ENCODE data around the gene GPC6. TPM values are rescaled to one million over a fixed set of nuclear protein-coding genes. Genes with fewer than 3 reads are reported as not detected.

GPC6 gene
- total RNA-seq, 1 donor from 2014 or later: 18.7 TPM

- no peak overlapping the region for H3K4me3 ChIP-seq (ENCODE audit: low read depth, low read length)
- no peak for DNase-seq (ENCODE audit: low read depth)
- TF ChIP-seq CTCF (conservative IDR thresholded peaks at IDR 0.05; ENCODE audit: low read depth, low read length): no peak
Observed at GRCh38 chr13:94196413-94196812, 969.8 kb downstream of the GPC6 start.

- no peak for DNase-seq (ENCODE audit: low read depth)
- no peak for TF ChIP-seq CTCF (conservative IDR thresholded peaks at IDR 0.05; ENCODE audit: low read depth, low read length)
- no peak overlapping the region for H3K4me3 ChIP-seq (ENCODE audit: low read depth, low read length)
Observed at GRCh38 chr13:94198681-94199080, 972.1 kb downstream of the GPC6 start.

- H3K4me3 ChIP-seq (ENCODE audit: low read depth, low read length): no peak overlapping the region
- DNase-seq (ENCODE audit: low read depth): no peak
- TF ChIP-seq CTCF (conservative IDR thresholded peaks at IDR 0.05; ENCODE audit: low read depth, low read length): no peak
Observed at GRCh38 chr13:94199135-94199534, 972.5 kb downstream of the GPC6 start.

- no peak overlapping the region for H3K4me3 ChIP-seq (ENCODE audit: low read depth, low read length)
- no peak for DNase-seq (ENCODE audit: low read depth)
- TF ChIP-seq CTCF (conservative IDR thresholded peaks at IDR 0.05; ENCODE audit: low read depth, low read length): no peak
Observed at GRCh38 chr13:94201022-94201421, 974.4 kb downstream of the GPC6 start.

GRCh38 chr13:94204163-94204562 is 977.6 kb downstream of the GPC6 start:
- H3K4me3 ChIP-seq (ENCODE audit: low read depth, low read length): no peak overlapping the region
- TF ChIP-seq CTCF (conservative IDR thresholded peaks at IDR 0.05; ENCODE audit: low read depth, low read length): no peak
- DNase-seq (ENCODE audit: low read depth): no peak

- no peak overlapping the region for H3K4me3 ChIP-seq (ENCODE audit: low read depth, low read length)
- DNase-seq (ENCODE audit: low read depth): no peak
- TF ChIP-seq CTCF (conservative IDR thresholded peaks at IDR 0.05; ENCODE audit: low read depth, low read length): no peak
Observed at GRCh38 chr13:94204946-94205345, 978.3 kb downstream of the GPC6 start.

GRCh38 chr13:94205896-94206295 is 979.3 kb downstream of the GPC6 start:
- no peak for TF ChIP-seq CTCF (conservative IDR thresholded peaks at IDR 0.05; ENCODE audit: low read depth, low read length)
- H3K4me3 ChIP-seq (ENCODE audit: low read depth, low read length): no peak overlapping the region

More at GRCh38 chr13:94205896-94206295, 979.3 kb downstream of the GPC6 start:
- no peak for DNase-seq (ENCODE audit: low read depth)

All from epithelial cell of proximal tubule (primary cell).